NOMO-1 treated with DMSO at 0.1 percent for 48 hours (cell line): Measurements from ENCODE around the gene SMCR8.
A peak's percentile ranks its signal among the peaks of the same experiment; 100 is the strongest.
"Not testable (repeated sequence)": the region's sequence is repeated elsewhere in the genome, so short reads cannot be mapped to it uniquely, and the experiment has no call there.

ENCODE experiments used
- DNase-seq: peaks from one replicate; lab custom pipeline; 2025; ENCODE audit not compliant: unreplicated experiment; lab: John Stamatoyannopoulos, UW

The SMCR8 gene, protein sequence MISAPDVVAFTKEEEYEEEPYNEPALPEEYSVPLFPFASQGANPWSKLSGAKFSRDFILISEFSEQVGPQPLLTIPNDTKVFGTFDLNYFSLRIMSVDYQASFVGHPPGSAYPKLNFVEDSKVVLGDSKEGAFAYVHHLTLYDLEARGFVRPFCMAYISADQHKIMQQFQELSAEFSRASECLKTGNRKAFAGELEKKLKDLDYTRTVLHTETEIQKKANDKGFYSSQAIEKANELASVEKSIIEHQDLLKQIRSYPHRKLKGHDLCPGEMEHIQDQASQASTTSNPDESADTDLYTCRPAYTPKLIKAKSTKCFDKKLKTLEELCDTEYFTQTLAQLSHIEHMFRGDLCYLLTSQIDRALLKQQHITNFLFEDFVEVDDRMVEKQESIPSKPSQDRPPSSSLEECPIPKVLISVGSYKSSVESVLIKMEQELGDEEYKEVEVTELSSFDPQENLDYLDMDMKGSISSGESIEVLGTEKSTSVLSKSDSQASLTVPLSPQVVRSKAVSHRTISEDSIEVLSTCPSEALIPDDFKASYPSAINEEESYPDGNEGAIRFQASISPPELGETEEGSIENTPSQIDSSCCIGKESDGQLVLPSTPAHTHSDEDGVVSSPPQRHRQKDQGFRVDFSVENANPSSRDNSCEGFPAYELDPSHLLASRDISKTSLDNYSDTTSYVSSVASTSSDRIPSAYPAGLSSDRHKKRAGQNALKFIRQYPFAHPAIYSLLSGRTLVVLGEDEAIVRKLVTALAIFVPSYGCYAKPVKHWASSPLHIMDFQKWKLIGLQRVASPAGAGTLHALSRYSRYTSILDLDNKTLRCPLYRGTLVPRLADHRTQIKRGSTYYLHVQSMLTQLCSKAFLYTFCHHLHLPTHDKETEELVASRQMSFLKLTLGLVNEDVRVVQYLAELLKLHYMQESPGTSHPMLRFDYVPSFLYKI

DNA sequence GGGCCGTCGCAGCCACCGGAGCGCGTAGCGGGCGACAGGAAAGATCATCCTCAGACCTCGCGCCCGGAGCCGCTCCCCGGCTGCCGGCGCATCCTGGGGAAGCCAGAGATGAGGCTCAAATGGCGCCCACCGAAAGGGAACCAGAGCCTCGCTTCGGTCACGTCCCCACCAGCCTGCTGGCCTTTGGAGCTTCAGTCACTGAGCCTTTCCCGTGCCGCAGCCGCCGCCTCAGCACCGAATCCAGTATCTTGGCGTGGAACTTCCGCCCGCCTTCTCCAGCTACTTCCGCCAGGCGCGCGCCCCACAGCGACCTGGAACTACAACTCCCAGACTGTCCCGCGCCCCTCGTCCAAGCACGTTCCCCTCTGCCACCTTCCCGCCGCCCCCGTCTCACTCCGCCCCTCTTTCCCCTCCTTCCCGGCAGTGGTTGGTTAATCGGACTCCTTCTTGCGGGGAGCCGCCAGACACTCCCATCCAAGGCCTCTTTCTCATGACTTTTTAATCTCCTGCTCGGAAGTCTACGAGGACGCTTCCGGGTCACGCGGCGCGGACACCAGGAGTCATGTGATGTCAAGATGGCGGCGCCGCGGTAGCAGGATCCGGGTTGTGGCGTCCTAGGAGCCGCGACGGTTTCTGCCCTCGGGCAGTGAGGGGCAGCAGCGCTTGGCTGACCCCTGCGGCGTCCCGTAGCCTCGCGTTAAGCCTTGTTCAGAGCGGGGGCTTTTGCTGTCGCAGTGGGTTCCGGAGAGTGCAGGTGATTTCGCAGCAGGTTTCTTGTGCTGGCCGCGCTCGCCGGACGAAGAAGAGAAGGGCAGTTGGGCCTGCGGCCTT, at the start of gene SMCR8, which contains the start of gene TOP3A:
TSS of gene SMCR8 (plus strand) at position 563 of the 831 bp plus-strand sequence. CDS start 497 bp downstream, outside the sequence.
TSS of gene TOP3A (minus strand) at position 264 of the 831 bp plus-strand sequence. CDS start at position 48, 216 bp downstream.
- peak; percentile 99 for DNase-seq

DNA sequence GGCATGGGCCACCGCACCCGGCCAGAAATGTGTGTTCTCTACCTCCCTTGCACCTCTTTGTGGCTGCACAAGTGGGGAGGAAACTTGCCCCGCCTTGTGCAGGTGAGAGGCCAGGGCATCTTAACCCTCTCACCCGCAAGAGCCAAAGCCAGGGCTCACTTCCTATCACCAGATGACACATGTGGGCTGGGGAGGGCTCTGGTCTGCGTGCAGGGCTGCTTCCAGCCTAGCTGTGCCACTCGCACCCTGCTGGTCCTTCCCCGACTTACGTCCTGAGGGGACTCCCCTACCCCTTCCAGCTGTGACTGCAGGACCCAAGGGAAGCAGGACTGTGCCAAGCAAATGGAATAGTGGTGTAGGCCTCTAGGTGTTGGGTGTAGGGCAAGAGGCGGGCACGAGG, 47.7 kb upstream of the SMCR8 start:
- DNase-seq = no peak

DNA sequence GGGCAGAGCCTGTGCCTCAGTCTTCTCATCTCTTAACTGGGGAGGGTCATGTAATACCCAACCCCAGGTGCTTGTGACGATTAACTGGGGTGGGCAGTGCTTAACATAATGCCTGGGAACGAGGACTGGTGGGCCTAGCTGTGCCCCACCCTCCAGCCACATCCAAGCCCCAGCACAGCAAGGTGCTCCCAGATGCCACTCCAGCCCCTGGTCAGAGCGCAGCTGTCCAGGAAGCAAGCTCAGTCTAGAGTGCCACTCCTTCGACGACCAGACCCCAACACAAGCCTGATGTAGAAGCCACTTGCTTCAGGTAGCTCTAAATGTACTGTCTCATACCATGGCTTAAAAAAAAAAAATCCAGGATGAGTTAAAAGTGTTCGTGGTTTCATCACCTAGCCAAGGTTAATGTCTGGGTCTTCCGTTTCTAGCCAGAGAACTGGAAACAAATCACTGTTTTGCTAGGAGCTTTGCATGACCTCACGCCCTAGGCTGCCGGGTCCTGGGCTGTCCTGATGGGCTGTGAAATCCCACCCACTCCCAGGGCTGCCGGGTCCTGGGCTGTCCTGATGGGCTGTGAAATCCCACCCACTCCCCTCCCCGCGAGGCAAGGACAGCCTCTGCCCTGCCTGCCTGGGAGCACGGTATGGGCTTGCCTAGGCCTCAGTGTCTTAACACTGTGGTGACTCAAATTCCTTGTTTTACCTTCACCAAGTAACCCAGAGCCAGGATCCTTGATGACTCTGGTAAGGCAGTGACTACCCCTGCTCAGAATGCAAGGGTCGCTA, 47.0 kb upstream of the SMCR8 start:
- no peak for DNase-seq

DNA sequence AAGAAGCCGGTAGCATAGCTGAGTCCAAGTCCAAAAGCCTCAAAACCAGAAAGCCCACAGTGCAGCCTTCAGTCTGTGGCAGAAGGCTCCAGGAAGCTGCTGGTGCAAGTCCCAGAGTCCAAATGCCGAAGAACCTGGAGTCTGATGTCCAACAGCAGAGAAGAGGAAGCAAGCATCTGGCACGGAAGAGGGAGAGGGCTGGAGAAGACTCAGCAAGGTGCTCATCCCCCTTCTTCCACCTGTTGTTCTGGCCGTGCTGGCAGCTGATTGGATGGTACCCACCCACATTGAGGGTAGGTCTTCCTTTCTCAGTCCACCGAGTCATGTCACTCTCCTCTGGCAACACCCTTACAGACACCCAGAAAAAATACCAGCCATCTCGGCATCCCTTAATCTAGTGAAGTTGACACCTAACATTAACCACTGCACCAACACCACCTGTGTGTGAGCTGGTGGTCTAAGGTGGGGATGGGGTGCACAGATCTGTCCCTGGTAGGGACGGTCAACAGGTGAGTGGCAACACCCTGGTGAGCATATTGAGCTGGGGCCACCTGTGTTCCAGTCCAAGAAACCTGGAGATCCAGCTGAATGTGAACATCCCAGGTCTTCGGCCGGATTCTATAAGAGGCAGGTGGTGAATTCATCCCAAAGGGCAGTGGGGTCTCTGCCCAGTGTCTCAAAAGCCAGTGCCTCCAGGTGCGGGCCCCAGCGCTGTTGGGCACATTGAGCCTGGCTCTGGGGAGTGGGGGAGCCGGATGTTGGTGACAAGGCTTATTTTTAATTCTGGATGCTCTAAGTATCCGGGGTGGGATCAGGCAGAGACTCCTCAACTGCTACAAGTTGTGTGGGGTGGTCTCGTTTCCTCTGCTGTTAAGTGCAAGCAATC, 44.8 kb upstream of the SMCR8 start:
- DNase-seq = no peak

DNA sequence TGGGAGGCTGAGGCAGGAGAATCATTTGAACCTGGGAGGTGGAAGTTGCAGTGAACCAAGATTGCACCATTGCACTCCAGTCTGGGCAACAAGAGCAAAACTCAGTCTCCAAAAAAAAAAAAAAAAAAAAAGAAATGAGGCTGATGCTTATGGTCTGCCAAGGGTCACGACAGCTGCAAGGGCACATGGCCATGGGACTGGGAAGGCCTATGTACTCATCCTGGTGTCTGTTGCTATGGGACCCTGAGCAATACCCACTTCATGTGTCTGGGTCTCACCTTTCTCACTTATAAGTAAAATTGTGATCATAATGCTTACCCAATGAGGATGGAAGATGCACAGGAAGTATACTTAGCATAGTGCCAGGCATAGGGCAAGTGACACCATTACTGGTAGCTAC, 38.0 kb upstream of the SMCR8 start:
- DNase-seq = no peak

DNA sequence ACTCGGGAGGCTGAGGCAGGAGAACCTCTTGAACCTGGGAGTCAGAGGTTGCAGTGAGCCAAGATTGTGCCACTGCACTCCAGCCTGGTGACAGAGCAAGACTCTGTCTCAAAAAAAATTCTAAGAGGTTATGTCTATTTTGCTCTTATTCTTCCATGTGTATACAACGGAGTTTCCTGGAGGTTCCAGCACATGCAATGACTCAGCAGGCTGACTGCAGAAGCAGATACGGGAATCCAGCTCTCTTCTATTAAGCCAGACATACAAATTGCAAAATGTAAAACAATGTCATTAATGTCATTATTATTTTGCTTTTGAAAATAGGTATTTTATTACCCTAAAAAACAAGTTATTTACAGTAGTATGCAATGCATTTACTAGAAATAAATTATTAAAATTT, 36.2 kb upstream of the SMCR8 start:
- DNase-seq = no peak

DNA sequence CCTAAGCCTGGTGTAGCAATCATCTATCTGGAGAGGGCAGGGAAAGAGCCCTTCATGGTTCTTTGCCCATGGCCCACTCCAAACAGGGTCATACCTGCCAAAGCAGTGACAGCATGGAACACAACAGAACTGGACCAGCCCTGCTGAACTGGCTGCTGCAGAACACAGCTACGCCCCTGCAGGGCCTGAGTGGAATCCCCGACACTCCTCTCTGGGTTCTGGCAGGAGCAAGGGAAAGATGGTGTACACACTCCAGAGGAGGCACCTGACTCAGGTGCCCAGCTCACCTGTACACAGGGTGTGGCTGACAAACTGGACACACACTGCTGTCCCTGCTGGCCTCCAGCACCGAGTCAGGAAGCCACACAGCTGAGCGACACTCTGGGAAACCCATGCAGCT, 34.8 kb upstream of the SMCR8 start:
- no peak for DNase-seq

DNA sequence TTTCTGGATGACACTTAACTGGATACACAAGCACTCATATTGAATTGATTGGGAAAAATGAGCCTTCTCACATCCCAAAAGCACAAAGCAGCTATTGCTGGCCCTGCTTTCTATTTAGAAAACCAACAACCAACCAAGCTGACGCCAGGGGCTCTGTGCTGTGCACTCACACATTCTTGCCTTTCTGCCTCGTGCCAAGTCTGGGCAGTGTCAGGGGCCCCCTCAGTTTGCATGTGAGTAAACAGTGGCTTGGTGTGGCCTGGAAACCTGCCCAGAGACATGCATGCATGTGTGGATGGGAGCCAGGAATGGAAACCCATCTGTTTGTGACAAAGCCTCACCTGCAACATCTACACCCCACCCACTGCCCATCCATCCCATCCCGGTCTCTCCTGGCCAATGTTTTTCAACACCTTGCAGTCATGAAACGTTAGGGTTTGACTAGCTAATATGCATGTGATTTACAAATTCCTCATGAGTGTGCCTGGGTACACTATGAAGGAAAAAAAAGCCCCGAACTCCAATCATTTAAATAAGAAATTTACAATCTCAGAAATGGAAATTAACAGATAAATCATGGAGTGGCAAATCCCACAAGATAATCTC, 34.2 kb upstream of the SMCR8 start:
- DNase-seq = no peak

DNA sequence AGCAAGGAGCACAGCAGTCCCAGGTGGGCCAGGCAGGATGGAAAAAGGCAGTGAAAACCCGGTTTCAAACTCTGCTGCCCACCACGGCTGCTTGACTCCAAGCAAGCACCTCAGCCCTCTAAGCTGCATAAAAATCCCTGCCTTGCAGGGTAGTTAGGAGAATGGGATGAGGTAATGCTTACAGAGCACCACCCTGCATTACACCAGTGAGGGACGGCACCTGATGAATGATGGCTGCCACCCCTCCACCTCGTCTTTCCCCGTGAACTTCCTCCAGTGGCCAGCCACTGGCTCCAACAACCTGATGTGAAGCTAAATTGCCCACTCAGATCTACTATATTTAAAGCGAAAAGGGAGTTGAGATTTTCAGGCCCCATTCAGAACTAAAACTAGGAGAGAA, 33.3 kb upstream of the SMCR8 start:
- no peak for DNase-seq

DNA sequence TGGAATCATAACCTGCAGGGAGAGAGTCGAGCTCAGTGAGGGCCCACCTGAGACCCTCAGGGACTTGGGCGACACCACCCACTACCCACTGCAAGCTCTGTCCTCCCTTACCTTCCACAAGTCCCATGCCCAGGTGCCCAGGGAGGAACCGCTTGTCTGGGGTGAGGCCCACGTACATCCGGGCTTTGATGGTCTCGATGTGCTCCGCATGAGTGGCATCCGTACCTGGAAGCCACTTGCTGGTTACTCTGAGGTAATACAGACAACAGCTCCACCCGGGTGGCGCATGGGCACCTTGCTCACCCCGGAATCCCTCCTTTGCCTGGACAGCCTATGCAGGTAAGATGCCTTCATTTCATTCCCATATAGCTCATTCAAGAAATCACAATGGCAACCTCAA, 29.8 kb upstream of the SMCR8 start:
- DNase-seq = no peak

DNA sequence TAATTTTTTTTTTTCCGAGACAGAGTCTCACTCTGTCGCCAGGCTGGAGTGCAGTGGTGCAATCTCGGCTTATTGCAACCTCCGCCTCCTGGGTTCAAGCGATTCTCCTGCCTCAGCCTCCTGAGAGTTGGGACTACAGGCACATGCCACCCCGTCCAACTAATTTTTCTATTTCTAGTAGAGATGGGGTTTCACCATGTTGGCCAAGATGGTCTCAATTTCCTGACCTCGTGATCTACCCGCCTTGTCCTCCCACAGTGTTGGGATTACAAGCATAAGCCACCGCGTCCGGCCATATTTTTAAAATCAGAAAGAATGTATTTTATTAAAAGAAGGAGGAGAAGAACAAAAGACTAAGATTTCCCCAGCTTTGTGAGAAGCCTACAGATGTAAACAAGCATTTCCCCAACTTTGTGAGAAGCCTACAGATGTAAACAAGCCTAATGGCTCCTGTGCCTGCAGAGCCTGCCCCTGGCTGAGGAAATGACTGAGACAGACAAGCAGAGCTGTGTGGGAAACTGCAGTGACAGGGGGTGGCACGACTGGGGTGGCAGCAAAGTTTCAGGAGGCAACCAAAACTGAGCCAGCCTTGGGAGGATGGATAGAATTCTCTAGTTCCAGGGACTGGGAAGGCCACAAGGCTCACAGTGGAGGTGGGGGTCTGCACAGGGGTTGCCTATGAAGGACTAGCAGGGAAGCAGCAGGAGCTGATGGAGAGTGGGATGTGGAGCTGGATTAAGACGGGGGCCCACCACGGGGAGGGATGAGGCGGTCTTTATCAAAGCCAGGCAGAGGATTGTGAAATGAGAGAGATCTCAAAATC, 23.2 kb upstream of the SMCR8 start:
- no peak for DNase-seq

DNA sequence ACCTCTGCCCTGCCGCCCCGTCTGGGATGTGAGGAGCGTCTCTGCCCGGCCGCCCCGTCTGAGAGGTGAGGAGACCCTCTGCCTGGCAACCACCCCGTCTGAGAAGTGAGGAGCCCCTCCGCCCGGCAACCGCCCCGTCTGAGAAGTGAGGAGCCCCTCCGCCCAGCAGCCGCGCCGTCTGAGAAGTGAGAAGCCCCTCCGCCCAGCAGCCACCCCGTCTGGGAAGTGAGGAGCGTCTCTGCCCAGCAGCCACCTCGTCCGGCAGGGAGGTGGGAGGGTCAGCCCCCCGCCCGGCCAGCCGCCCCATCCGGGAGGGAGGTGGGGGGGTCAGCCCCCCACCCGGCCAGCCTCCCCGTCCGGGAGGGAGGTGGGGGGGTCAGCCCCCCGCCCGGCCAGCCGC, 17.0 kb upstream of the SMCR8 start:
- DNase-seq = not testable (repeated sequence)

DNA sequence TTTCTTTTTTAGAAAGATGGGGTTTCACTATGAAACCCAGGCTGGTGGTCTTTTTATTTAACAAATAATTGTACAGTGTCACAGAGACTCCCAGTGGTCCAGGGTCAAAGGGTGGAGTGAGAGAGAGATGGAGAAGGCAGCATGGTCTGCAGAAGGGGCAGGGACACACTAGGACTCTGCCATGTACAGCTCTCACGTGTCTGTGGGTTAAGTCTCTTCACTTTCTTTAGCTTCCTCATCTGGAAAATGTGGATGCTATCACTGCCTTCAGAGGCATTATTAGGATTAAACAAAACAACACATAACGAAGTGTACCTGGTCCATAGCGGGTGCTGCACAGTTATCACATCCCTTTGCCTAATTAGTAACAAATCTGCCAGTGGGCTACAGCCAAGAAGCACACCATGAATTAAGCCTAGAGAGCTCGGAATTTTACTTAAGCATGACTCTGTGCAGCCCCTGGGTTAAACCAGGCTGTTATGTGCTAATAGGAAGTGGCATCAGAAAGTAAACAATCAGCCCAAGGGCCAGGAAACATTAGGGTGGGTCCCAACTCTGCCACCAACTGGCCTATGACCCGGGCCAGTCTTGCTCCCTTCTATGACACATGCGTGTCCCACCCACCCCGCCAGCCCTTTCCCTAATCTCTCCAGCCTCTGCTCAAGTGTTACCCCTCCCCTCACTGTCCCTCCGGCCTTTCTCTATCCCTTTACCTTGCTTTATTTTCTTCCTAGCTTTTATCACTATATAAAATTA, 14.2 kb upstream of the SMCR8 start:
- DNase-seq = peak; percentile 75

DNA sequence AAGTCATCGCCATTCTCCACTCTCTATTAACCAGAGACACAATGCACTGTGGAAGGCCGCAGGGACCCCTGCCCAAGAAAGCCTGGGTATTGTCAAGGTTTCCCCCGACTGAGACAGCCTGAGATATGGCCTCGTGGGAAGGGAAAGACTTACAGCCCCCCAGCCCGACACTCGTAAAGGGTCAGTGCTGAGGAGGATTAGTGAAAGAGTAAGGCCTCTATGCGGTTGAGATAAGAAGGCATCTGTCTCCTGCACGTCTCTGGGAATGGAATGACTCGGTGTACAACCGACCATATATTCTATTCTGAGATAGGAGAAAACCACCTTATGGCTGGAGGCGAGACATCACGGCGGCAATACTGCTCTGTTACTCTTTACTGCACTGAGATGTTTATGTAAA, 11.9 kb upstream of the SMCR8 start:
- DNase-seq = not testable (repeated sequence)

DNA sequence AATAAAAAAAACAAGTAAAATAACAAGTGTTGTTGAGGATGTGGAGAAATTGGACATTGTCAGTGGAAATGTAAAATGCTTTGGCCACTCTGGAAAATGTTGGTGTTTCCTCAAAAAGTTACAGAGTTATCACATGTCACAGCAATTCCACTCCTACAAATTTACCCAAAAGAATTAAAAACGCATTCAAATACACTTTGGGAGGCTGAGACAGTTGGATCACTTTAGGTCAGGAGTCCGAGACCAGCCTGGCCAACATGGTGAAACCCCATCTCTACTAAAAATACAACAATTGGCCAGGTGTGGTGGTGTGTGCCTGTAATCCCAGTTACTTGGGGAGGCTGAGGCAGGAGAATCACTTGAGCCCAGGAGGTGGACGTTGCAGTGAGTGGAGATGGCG, 5.9 kb upstream of the SMCR8 start:
- DNase-seq = no peak

DNA sequence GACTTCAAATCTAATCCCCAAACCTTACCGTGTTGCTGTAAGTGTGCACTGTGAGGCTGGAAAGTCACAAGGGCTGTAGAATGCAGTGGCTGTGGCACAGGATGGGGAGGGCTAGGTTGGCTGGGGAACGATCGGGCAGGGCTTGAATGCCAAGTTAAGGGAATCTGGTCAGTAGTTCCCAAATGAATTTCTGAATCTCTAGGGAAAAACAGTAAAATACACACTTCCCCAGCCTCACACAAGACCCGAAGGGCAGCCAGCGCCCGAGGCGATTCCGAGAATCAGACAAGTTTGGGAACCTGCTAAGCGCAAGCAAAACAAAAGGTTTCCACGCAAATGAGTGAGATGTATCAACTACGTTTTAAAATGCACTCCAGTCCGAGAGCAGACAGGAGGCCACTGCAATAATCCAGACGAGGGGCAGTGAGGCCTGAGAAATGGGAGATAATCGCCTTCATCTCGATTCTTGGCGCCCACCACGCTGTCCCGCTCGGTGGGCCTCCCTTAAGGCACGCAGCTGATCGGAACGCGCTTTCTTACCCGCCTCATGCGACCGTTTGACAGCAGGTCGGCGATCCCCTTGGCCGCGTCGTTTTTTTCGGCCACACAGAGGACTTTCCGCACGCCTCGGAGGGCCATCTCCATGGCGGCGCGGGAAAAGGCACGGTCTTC, 898 bp upstream of the SMCR8 start:
- no peak for DNase-seq

DNA sequence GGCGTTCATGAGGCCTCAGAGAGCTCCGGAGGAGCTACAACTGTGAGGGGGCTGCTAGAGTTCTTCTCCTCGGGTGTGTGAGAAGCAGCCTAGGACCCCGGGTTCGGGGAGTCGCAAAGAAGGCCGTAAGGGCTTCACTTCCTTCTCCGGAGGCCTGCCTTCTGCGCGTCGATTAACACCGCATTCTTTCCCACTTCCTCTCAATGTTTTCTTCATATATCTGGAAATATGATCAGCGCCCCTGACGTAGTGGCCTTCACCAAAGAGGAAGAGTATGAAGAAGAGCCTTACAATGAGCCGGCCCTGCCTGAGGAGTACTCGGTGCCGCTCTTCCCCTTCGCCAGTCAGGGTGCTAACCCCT, 449 bp downstream of the SMCR8 start:
- DNase-seq = peak; percentile 84
